Gastrocnemius medialis (tissue), 4 donors: ENCODE measurements around the gene PIP4K2C. TPM values are rescaled to one million over a fixed set of nuclear protein-coding genes. Genes with fewer than 3 reads are reported as not detected.

Source experiments
- ATAC-seq, 2 donors: fragments of 150-250 bp; one replicate each; pipeline ENCODE4 v1.9.1; 2016
- DNase-seq, 2 donors: peaks; one replicate each; pipeline ENCODE4 v3.0.0-alpha.2; 2019
- H3K27ac ChIP-seq, 4 donors: fragments of 200-600 bp; sonication (generic); 1 replicate in 1 of 4; 2 replicates in 3 of 4; pipeline ENCODE4 v1.5.1; 2016 to 2018; ENCODE audit warnings: mild to moderate bottlenecking in 2 of 4, moderate library complexity in 1 of 4
- H3K27me3 ChIP-seq, 3 donors: fragments of 200-600 bp; sonication (generic) in 2 of 3; 1 replicate in 1 of 3; 2 replicates in 2 of 3; pipeline versions ENCODE4 v1.5.1 to v1.6.0; 2016 to 2019; ENCODE audit warnings: mild to moderate bottlenecking in 1 of 3, moderate library complexity in 1 of 3
- H3K36me3 ChIP-seq, 2 donors: fragments of 200-600 bp; sonication (generic) in 1 of 2; one replicate each; pipeline ENCODE4 v1.5.1; 2017 to 2018
- H3K4me1 ChIP-seq, 2 donors: fragments of 200-600 bp; sonication (generic) in 1 of 2; one replicate each; pipeline ENCODE4 v1.5.1; 2016 to 2017; ENCODE audit warnings: mild to moderate bottlenecking in 2 of 2
- H3K4me3 ChIP-seq, 4 donors: fragments of 200-600 bp; sonication (generic) in 3 of 4; 1 replicate in 1 of 4; 2 replicates in 3 of 4; pipeline ENCODE4 v1.5.1; 2016 to 2019; ENCODE audit warnings: mild to moderate bottlenecking in 2 of 4
- H3K9me3 ChIP-seq, 3 donors: fragments of 200-600 bp; sonication (generic) in 2 of 3; 1 replicate in 1 of 3; 2 replicates in 2 of 3; pipeline ENCODE4 v1.5.1; 2016 to 2019
- POLR2A ChIP-seq, 2 donors: fragments of 450-650 bp; IDR thresholded peaks; one replicate each; pipeline ENCODE4 v1.6.1; 2017; ENCODE audit warnings: antibody characterized with exemption in 2 of 2, mild to moderate bottlenecking in 2 of 2, moderate library complexity in 2 of 2
- in situ Hi-C, 4 donors: fragments of 200-750 bp; cut with MboI; loops; one replicate each; pipeline versions ENCODE4 v1.15.0 to v1.8.0; 2017; ENCODE audit warnings: low sequenced_read_pairs in 4 of 4
- intact Hi-C: fragments of 100-400 bp; cut with DNase I; formaldehyde crosslinking; loops from one replicate; pipeline ENCODE4 v1.15.1; 2023; ENCODE audit warnings: low total_unique reads
- total RNA-seq, 4 donors: library from RNA; depleted of rRNA; stranded (reverse); fragments of >200 nt; gene quantifications; one replicate each; pipeline versions ENCODE4 v1.1.0 to v1.2.3, GENCODE V29; 2016
- TF ChIP-seq, protein P1 (sequence below), 5 experiments: fragments of 450-650 bp in 3 of 5; fragments of 200-600 bp in 2 of 5; sonication (generic) in 2 of 5; IDR thresholded peaks in 4 of 5; conservative IDR thresholded peaks in 1 of 5; 1 replicate in 4 of 5; 2 replicates in 1 of 5; pipeline ENCODE4 v1.5.1; 2016 to 2019; ENCODE audit warnings: antibody characterized with exemption in 5 of 5, mild to moderate bottlenecking in 3 of 5, moderate library complexity in 3 of 5

Gene PIP4K2C
- total RNA-seq, 4 donors from 2014 or later, result 11.2 to 22.0 (median 14.6) TPM

DNA sequence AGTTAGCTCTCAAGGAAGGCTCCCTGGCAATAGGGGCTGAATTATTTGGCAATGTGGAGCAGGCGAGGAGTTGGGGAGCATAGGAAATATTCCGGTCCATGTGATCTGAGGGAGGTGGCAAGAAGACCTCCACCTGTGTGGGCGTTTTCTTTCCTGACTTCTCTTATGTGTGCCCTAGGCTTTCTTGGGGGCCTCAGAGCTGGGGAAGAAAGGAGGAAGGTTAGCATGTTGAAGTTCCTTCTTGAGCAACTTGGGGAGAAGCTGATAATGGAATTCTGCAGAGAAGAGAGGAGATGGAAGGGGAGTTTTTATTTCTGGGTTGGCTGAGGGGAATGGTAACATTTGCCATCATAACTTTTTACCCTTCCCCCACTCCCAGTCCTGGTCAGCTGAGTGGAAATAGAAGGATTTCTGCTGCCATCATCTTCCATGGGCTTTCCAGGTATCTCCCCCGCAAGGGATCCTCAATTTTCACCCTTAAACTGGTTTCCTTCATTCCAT is 14.9 kb downstream of the PIP4K2C start:
- intact Hi-C loops (no loop called here), in situ Hi-C loops (no loop called here)
- Histone ChIP-seq H3K36me3 (peaks cover 0 to 11% of the 10 kb centered on the region in 2 donors), H3K27me3 (peaks cover 20 to 44% (median 36%) of the 10 kb centered on the region in 3 donors), H3K4me1 (peaks cover 0 to 9% of the 10 kb centered on the region in 2 donors), H3K4me3 (peak overlapping the region in 3 of 4 donors; percentile 51 to 58 (median 55)), H3K27ac (peak overlapping the region in 3 of 4 donors; percentile 71 to 81 (median 77)), H3K9me3 (no peaks in the 10 kb centered on the region)
- ATAC-seq (no peak), DNase-seq (no peak)
- TF ChIP-seq, protein P1, sequence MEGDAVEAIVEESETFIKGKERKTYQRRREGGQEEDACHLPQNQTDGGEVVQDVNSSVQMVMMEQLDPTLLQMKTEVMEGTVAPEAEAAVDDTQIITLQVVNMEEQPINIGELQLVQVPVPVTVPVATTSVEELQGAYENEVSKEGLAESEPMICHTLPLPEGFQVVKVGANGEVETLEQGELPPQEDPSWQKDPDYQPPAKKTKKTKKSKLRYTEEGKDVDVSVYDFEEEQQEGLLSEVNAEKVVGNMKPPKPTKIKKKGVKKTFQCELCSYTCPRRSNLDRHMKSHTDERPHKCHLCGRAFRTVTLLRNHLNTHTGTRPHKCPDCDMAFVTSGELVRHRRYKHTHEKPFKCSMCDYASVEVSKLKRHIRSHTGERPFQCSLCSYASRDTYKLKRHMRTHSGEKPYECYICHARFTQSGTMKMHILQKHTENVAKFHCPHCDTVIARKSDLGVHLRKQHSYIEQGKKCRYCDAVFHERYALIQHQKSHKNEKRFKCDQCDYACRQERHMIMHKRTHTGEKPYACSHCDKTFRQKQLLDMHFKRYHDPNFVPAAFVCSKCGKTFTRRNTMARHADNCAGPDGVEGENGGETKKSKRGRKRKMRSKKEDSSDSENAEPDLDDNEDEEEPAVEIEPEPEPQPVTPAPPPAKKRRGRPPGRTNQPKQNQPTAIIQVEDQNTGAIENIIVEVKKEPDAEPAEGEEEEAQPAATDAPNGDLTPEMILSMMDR (IDR thresholded peaks at IDR 0.05 in 4 of 5, conservative IDR thresholded peaks at IDR 0.05 in 1 of 5), result no peak
- TF ChIP-seq POLR2A (IDR thresholded peaks at IDR 0.05), result no peak

DNA sequence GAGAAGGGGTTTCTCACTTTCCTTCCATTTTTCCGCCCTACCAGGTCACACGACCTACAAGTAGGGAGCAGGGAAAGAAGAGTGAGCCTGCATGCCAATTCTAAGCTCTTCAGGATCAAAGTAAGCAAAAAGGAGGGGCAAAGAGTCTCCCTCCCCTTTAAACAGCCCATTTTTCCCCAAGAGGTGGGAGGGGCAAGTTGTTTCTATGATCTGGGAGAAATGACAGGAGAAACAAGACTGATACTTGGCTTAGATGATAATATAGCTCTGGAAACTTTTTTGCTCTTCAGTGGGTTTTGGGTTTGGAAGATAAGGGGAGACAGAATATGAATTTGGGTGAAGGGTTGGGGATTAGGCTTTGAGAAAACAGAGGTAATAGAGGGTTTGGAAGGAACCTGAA is 15.4 kb downstream of the PIP4K2C start:
- DNase-seq (no peak), ATAC-seq (no peak)
- intact Hi-C loops (no loop called here), in situ Hi-C loops (no loop called here)
- Histone ChIP-seq H3K4me1 (peaks cover 0 to 15% of the 10 kb centered on the region in 2 donors), H3K4me3 (peak overlapping the region in 1 of 4 donors; percentile 55), H3K9me3 (no peaks in the 10 kb centered on the region), H3K27me3 (peaks cover 24 to 49% (median 41%) of the 10 kb centered on the region in 3 donors), H3K27ac (peak overlapping the region in 3 of 4 donors; percentile 14 to 31 (median 22)), H3K36me3 (peaks cover 0 to 7% of the 10 kb centered on the region in 2 donors)
- TF ChIP-seq, protein P1 (IDR thresholded peaks at IDR 0.05 in 4 of 5, conservative IDR thresholded peaks at IDR 0.05 in 1 of 5), result no peak
- TF ChIP-seq POLR2A (IDR thresholded peaks at IDR 0.05), result no peak

DNA sequence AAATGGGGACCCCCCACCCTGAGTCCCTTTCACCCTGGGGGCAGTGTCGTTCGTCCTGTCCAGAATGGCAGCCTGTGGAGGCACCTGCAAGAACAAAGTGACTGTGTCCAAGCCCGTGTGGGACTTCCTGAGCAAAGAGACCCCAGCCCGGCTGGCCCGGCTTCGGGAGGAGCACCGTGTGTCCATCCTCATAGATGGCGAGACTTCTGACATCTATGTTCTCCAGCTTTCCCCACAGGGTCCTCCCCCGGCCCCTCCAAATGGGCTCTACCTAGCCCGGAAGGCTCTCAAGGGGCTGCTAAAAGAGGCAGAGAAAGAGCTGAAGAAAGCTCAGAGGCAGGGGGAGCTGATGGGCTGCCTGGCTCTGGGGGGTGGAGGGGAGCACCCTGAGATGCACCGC is 15.8 kb downstream of the PIP4K2C start:
- ATAC-seq (no peak), DNase-seq (no peak)
- Histone ChIP-seq H3K27me3 (peaks cover 24 to 54% (median 45%) of the 10 kb centered on the region in 3 donors), H3K36me3 (peaks cover 0 to 3% of the 10 kb centered on the region in 2 donors), H3K9me3 (no peaks in the 10 kb centered on the region), H3K27ac (peak overlapping the region in 1 of 4 donors; percentile 31), H3K4me1 (peaks cover 0 to 16% of the 10 kb centered on the region in 2 donors), H3K4me3 (no peak overlapping the region)
- intact Hi-C loops (no loop called here), in situ Hi-C loops (no loop called here)
- TF ChIP-seq POLR2A (IDR thresholded peaks at IDR 0.05), result no peak
- TF ChIP-seq, protein P1 (IDR thresholded peaks at IDR 0.05 in 4 of 5, conservative IDR thresholded peaks at IDR 0.05 in 1 of 5), result no peak

DNA sequence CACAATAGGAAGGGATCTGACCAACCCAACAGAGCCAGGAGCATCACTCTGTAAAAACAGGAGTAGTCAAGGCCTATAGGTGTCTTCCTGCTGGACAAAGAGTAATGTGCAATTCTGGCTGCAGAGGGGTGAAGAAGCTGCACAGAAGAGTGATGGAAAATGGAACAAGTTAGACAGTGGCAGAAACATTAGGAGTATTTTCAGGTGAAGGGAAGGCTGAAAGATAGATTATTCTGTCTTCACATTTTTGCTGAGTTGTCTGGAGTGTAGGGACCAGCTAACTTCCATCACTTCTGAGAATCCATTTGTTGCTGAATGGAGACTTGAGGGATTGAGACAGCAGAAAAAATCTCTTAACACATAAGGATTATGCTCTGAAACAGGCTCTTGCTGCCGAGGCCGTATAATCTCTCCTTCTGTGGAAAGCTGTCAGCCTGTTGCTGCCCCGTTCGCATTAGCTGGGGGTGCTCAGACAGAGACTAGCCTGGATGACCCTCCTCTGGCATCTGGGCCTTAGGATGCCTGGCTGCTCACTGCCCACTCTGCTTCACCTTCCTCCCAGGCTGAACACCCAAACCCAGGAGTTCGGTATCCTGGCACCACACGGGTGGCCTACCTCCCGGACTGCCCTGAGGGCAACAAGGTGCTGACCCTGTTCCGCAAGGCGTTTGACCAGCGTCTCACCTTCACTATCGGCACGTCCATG is 17.1 kb downstream of the PIP4K2C start:
- Histone ChIP-seq H3K4me3 (no peak overlapping the region), H3K4me1 (peaks cover 0 to 18% of the 10 kb centered on the region in 2 donors), H3K36me3 (no peaks in the 10 kb centered on the region), H3K9me3 (no peaks in the 10 kb centered on the region), H3K27me3 (peaks cover 28 to 66% (median 56%) of the 10 kb centered on the region in 3 donors), H3K27ac (peak overlapping the region in 1 of 4 donors; percentile 76)
- ATAC-seq (no peak), DNase-seq (no peak)
- intact Hi-C loops (no loop called here), in situ Hi-C loops (no loop called here)
- TF ChIP-seq, protein P1 (IDR thresholded peaks at IDR 0.05 in 4 of 5, conservative IDR thresholded peaks at IDR 0.05 in 1 of 5), result no peak
- no peak for TF ChIP-seq POLR2A (IDR thresholded peaks at IDR 0.05)
